OCI-M2 (cell line): Measurements from ENCODE around the gene RECQL.
"Not testable (repeated sequence)": the region's sequence is repeated elsewhere in the genome, so short reads cannot be mapped to it uniquely, and the experiment has no call there.

ENCODE experiments used
- DNase-seq: peaks from one replicate; lab custom pipeline; 2025; ENCODE audit not compliant: unreplicated experiment; lab: John Stamatoyannopoulos, UW

RECQL gene

DNA sequence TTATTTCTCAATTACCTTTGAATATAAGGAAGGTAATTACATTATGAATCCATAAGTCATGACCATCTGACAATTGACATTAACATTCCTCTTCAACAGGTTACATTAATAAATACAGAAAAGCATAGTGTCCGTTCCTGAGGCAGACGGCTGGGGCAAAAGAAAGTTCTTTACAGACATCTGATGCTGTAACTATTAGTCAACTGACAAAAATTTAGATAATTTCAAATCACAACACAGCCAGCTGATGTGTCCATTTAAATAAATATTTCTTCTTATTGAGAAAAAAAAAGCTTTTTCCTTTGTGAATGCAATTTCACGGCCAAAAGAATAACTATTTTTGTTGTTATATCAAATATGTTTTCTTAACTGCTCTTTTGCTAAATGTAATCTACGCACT is 73.2 kb downstream of the RECQL start:
- DNase-seq = no peak

DNA sequence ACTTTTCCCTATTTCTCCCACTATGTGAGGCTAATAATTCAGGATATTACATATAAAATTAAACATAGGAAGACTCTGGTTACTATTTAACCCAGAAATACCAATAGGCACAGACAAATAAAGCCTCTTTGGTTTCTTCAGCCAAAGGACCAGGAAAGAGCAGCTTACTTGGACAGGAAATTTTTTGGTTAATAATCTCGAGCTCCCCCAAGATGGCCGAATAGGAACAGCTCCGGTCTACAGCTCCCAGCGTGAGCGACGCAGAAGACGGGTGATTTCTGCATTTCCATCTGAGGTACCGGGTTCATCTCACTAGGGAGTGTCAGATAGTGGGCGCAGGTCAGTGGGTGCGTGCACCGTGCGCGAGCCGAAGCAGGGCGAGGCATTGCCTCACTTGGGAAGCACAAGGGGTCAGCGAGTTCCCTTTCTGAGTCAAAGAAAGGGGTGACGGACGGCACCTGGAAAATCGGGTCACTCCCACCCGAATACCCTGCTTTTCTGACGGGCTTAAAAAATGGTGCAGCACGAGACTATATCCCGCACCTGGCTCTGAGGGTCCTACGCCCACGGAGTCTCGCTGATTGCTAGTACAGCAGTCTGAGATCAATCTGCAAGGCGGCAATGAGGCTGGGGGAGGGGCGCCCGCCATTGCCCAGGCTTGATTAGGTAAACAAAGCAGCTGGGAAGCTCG is 82.3 kb downstream of the RECQL start:
- DNase-seq = not testable (repeated sequence)
